Endothelial cell (in vitro differentiated cells): ENCODE results near the gene TMEM256. TPM values are rescaled to one million over a fixed set of nuclear protein-coding genes. Genes with fewer than 3 reads are reported as not detected.
A peak's percentile ranks its signal among the peaks of the same experiment; 100 is the strongest.

Experiments used
- DNase-seq: peaks from one replicate; pipeline ENCODE4 v3.0.0; 2021; ENCODE audit warnings: low spot score
- H3K27ac Mint-ChIP-seq: one replicate; pipeline ENCODE4 v1.8.0; 2021; ENCODE audit warnings: mixed read lengths, inconsistent platforms; ENCODE audit not compliant: unreplicated experiment
- H3K27me3 Mint-ChIP-seq: one replicate; pipeline ENCODE4 v1.8.0; 2021; ENCODE audit warnings: mild to moderate bottlenecking, moderate library complexity, mixed read lengths, inconsistent platforms; ENCODE audit not compliant: unreplicated experiment
- H3K36me3 Mint-ChIP-seq: one replicate; pipeline ENCODE4 v1.8.0; 2021; ENCODE audit warnings: mild to moderate bottlenecking, low read depth, mixed read lengths, inconsistent platforms; ENCODE audit not compliant: unreplicated experiment
- H3K4me1 Mint-ChIP-seq: one replicate; pipeline ENCODE4 v1.8.0; 2021; ENCODE audit warnings: mild to moderate bottlenecking, mixed read lengths, inconsistent platforms; ENCODE audit not compliant: unreplicated experiment
- H3K4me3 Mint-ChIP-seq: one replicate; pipeline ENCODE4 v1.8.0; 2021; ENCODE audit warnings: mild to moderate bottlenecking, mixed read lengths, inconsistent platforms; ENCODE audit not compliant: unreplicated experiment
- H3K9me3 Mint-ChIP-seq: one replicate; pipeline ENCODE4 v1.8.0; 2021; ENCODE audit warnings: mixed read lengths, inconsistent platforms; ENCODE audit not compliant: unreplicated experiment
- CTCF ChIP-seq: fragments of 200-600 bp; sonication (generic); IDR thresholded peaks from one replicate; pipeline ENCODE4 v1.5.0; 2021; ENCODE audit warnings: antibody characterized with exemption; ENCODE audit not compliant: unreplicated experiment
- long read RNA-seq: library from polyadenylated mRNA; unstranded; transcript quantifications from one replicate; pipeline ENCODE4 v2.0.0, GENCODE V29; 2020; ENCODE audit not compliant: unreplicated experiment
- total RNA-seq: library from RNA; stranded (reverse); fragmentation: NEBNext Ultra II Directional; extraction: Animal tissue kit (Norgen Biotek cat#: 25700); gene quantifications from one replicate; pipeline ENCODE4 v1.2.1, GENCODE V29; 2021; ENCODE audit not compliant: unreplicated experiment

Gene TMEM256
- 94.7 TPM for total RNA-seq
- long read RNA-seq, transcript TMEM256-201 (4 exons, 486 nt): major isoform, 57 of 58 reads
- long read RNA-seq, partial matches to known transcripts: 0 of 58 reads
- long read RNA-seq, other reads (novel, unspliced or antisense): 1 of 58 reads

- Mint-ChIP-seq H3K4me1 (peaks cover 24% of the 10 kb centered on the region), H3K27ac (peak within 1 kb of the TSS; percentile 80), H3K9me3 (no peaks in the 10 kb centered on the region), H3K36me3 (peaks cover 3% of the 10 kb centered on the region), H3K27me3 (peaks cover 6% of the 10 kb centered on the region), H3K4me3 (peak within 1 kb of the TSS; percentile 92)
- peak; percentile 96 for DNase-seq
- TF ChIP-seq CTCF: no peak
These were observed at the start of gene TMEM256 for GRCh38 chr17:7403977-7404736. Gene TMEM256, minus strand, starts transcription at chr17:7404097. Its CDS starts 13 bp downstream, at chr17:7404084.

GRCh38 chr17:7448461-7448860 is 44.6 kb upstream of the TMEM256 start:
- no peak overlapping the region for H3K4me3 Mint-ChIP-seq
- no peak for TF ChIP-seq CTCF
- no peaks in the 10 kb centered on the region for H3K36me3 Mint-ChIP-seq

GRCh38 chr17:7445619-7445968 is 41.7 kb upstream of the TMEM256 start:
- Mint-ChIP-seq H3K27ac (peak overlapping the region; percentile 24), H3K36me3 (no peaks in the 10 kb centered on the region)
- TF ChIP-seq CTCF: no peak

More at GRCh38 chr17:7448461-7448860, 44.6 kb upstream of the TMEM256 start:
- H3K27ac Mint-ChIP-seq: no peak overlapping the region
- peaks cover 9% of the 10 kb centered on the region for H3K27me3 Mint-ChIP-seq
- H3K4me1 Mint-ChIP-seq: peaks cover 17% of the 10 kb centered on the region
- H3K9me3 Mint-ChIP-seq: no peaks in the 10 kb centered on the region
- DNase-seq: no peak

GRCh38 chr17:7444682-7445618 is 41.1 kb upstream of the TMEM256 start, which contains the start of gene CHRNB1:
Gene CHRNB1, plus strand, starts transcription at chr17:7445061. Its CDS starts 67 bp downstream, at chr17:7445128.
- H3K4me3 Mint-ChIP-seq: peak within 1 kb of the TSS; percentile 89
- no peaks in the 10 kb centered on the region for H3K36me3 Mint-ChIP-seq
- H3K9me3 Mint-ChIP-seq: no peaks in the 10 kb centered on the region
- peak; percentile 79 for DNase-seq
- H3K4me1 Mint-ChIP-seq: peaks cover 31% of the 10 kb centered on the region
- peaks cover 20% of the 10 kb centered on the region for H3K27me3 Mint-ChIP-seq
- TF ChIP-seq CTCF: no peak
- peak within 1 kb of the TSS; percentile 24 for H3K27ac Mint-ChIP-seq

More at GRCh38 chr17:7445619-7445968, 41.7 kb upstream of the TMEM256 start:
- peaks cover 31% of the 10 kb centered on the region for H3K4me1 Mint-ChIP-seq
- DNase-seq: no peak
- peaks cover 18% of the 10 kb centered on the region for H3K27me3 Mint-ChIP-seq
- H3K9me3 Mint-ChIP-seq: no peaks in the 10 kb centered on the region
- peak overlapping the region; percentile 89 for H3K4me3 Mint-ChIP-seq
